H1 (cell line): ENCODE data around the gene AOPEP. TPM values are rescaled to one million over a fixed set of nuclear protein-coding genes. Genes with fewer than 3 reads are reported as not detected.

Experiments used
- CTCF ChIA-PET: fragments of 300-600 bp; sonication (Branson Sonifier 250); formaldehyde crosslinking; loops from one replicate; lab custom pipeline; 2021; ENCODE audit not compliant: partially characterized antibody; lab: Charles Lee
- POLR2A ChIA-PET: fragments of 300-600 bp; sonication (Branson Sonifier 250); formaldehyde crosslinking; loops from one replicate; lab custom pipeline; 2021; ENCODE audit warnings: inconsistent platforms; ENCODE audit not compliant: partially characterized antibody; lab: Charles Lee
- DNase-seq, 2 experiments: peaks; one replicate each; pipeline versions ENCODE4 v3.0.0 to v3.0.0-alpha.2; 2010 to 2022; ENCODE audit warnings: low spot score in 2 of 2, low read depth in 1 of 2, mixed read lengths in 1 of 2
- FAIRE-seq: peaks from 2 replicates; lab custom pipeline; 2011; peaks lifted over from hg19 to GRCh38; lab: Jason Lieb, UNC
- H2AFZ ChIP-seq: 2 replicates; pipeline ENCODE4 v1.8.1; 2012; ENCODE audit warnings: low read length, inconsistent platforms
- H2AK5ac ChIP-seq: 2 replicates; pipeline ENCODE4 v1.6.1; 2013; ENCODE audit warnings: low read depth, low read length
- H2BK120ac ChIP-seq: replicated peaks from 2 replicates; pipeline ENCODE3; 2013; ENCODE audit warnings: low read depth, low read length, inconsistent platforms
- H2BK12ac ChIP-seq: 2 replicates; pipeline ENCODE4 v1.6.1; 2013; ENCODE audit warnings: low read depth, low read length
- H2BK15ac ChIP-seq: 2 replicates; pipeline ENCODE4 v1.6.1; 2013; ENCODE audit warnings: low read length
- H2BK20ac ChIP-seq: 2 replicates; pipeline ENCODE4 v1.6.1; 2013; ENCODE audit warnings: low read length
- H2BK5ac ChIP-seq: 2 replicates; pipeline ENCODE4 v1.6.1; 2013; ENCODE audit warnings: low read depth, low read length
- H3K14ac ChIP-seq: 2 replicates; pipeline ENCODE4 v1.6.1; 2013; ENCODE audit warnings: inconsistent platforms; ENCODE audit not compliant: insufficient read length
- H3K18ac ChIP-seq: 2 replicates; pipeline ENCODE4 v1.6.1; 2013; ENCODE audit warnings: low read length; ENCODE audit errors: extremely low read depth
- H3K23ac ChIP-seq: 2 replicates; pipeline ENCODE4 v1.6.1; 2013; ENCODE audit warnings: inconsistent platforms; ENCODE audit not compliant: insufficient read length
- H3K23me2 ChIP-seq: 2 replicates; pipeline ENCODE4 v1.6.1; 2013; ENCODE audit warnings: low read depth, low read length
- H3K27ac ChIP-seq: 2 replicates; pipeline ENCODE4 v1.6.1; 2011; ENCODE audit warnings: low read depth, low read length, inconsistent platforms
- H3K27me3 ChIP-seq, 4 experiments: replicated peaks in 1 of 4; 1 replicate in 1 of 4; 2 replicates in 3 of 4; pipeline versions ENCODE4 v1.6.1 to v1.8.1; 2011 to 2013; ENCODE audit warnings: low read length in 3 of 4, mild to moderate bottlenecking in 3 of 4, inconsistent platforms in 2 of 4, mixed read lengths in 2 of 4, moderate library complexity in 1 of 4; ENCODE audit not compliant: control insufficient read depth in 3 of 4, insufficient read depth in 3 of 4; ENCODE audit errors: extremely low read depth in 1 of 4
- H3K36me3 ChIP-seq, 4 experiments: 2 replicates each; pipeline versions ENCODE4 v1.6.1 to v1.8.1; 2011 to 2013; ENCODE audit warnings: mild to moderate bottlenecking in 4 of 4, low read length in 3 of 4, moderate library complexity in 2 of 4, control low read depth in 1 of 4, inconsistent platforms in 1 of 4; ENCODE audit not compliant: insufficient read depth in 4 of 4, control insufficient read depth in 2 of 4
- H3K4ac ChIP-seq: replicated peaks from 2 replicates; pipeline ENCODE3; 2013; ENCODE audit warnings: low read length, low read depth, mixed read lengths, inconsistent platforms; ENCODE audit not compliant: insufficient read length
- H3K4me1 ChIP-seq, 4 experiments: replicated peaks in 1 of 4; 1 replicate in 1 of 4; 2 replicates in 3 of 4; pipeline versions ENCODE4 v1.6.1 to v1.8.1; 2011 to 2013; ENCODE audit warnings: low read length in 3 of 4, inconsistent platforms in 2 of 4, mixed read lengths in 1 of 4; ENCODE audit not compliant: insufficient read depth in 4 of 4, control insufficient read depth in 3 of 4
- H3K4me2 ChIP-seq, 2 experiments: 2 replicates each; pipeline versions ENCODE4 v1.6.1 to v1.8.1; 2011 to 2013; ENCODE audit warnings: low read depth in 2 of 2, low read length in 2 of 2, control low read depth in 1 of 2, inconsistent platforms in 1 of 2, mild to moderate bottlenecking in 1 of 2; ENCODE audit not compliant: insufficient read depth in 1 of 2
- H3K4me3 ChIP-seq, 4 experiments: fragments of 200-600, 300-600 bp in 1 of 4; sonication (generic), shearing (Covaris generic), sonication (Bioruptor Twin) in 1 of 4; 2 replicates each; pipeline versions ENCODE4 v1.5.1 to v1.8.1; 2011 to 2016; ENCODE audit warnings: low read length in 4 of 4, low read depth in 3 of 4, control low read depth in 2 of 4, inconsistent platforms in 2 of 4, mild to moderate bottlenecking in 2 of 4, mixed read lengths in 1 of 4, moderate library complexity in 1 of 4; ENCODE audit not compliant: insufficient read depth in 2 of 4; ENCODE audit errors: extremely low read depth in 1 of 4
- H3K56ac ChIP-seq: replicated peaks from 2 replicates; pipeline ENCODE3; 2013; ENCODE audit warnings: low read depth, mild to moderate bottlenecking, mixed read lengths, low read length, inconsistent platforms; ENCODE audit not compliant: insufficient read length
- H3K79me1 ChIP-seq: 2 replicates; pipeline ENCODE4 v1.6.1; 2013; ENCODE audit warnings: low read depth, low read length, control low read depth
- H3K79me2 ChIP-seq, 2 experiments: 2 replicates each; pipeline versions ENCODE4 v1.6.1 to v1.8.1; 2012 to 2013; ENCODE audit warnings: low read length in 2 of 2, mild to moderate bottlenecking in 2 of 2, inconsistent platforms in 1 of 2; ENCODE audit not compliant: insufficient read depth in 2 of 2, control insufficient read depth in 1 of 2
- H3K9ac ChIP-seq, 4 experiments: replicated peaks in 1 of 4; 1 replicate in 1 of 4; 2 replicates in 3 of 4; pipeline versions ENCODE4 v1.6.1 to v1.8.1; 2011 to 2013; ENCODE audit warnings: low read depth in 3 of 4, low read length in 3 of 4, control low read depth in 2 of 4, mild to moderate bottlenecking in 2 of 4, moderate library complexity in 2 of 4, inconsistent platforms in 1 of 4; ENCODE audit errors: extremely low read depth in 1 of 4
- H3K9me3 ChIP-seq, 2 experiments: 2 replicates each; pipeline versions ENCODE4 v1.6.1 to v1.8.1; 2012 to 2013; ENCODE audit warnings: mild to moderate bottlenecking in 2 of 2, moderate library complexity in 2 of 2, control low read depth in 1 of 2, inconsistent platforms in 1 of 2, low read depth in 1 of 2, low read length in 1 of 2, mixed read lengths in 1 of 2; ENCODE audit not compliant: insufficient read depth in 2 of 2
- H4K20me1 ChIP-seq, 2 experiments: replicated peaks in 1 of 2; 2 replicates each; pipeline versions ENCODE3 to v1.8.1; 2011 to 2013; ENCODE audit warnings: inconsistent platforms in 2 of 2, low read length in 2 of 2, mild to moderate bottlenecking in 1 of 2; ENCODE audit not compliant: insufficient read depth in 2 of 2, control insufficient read depth in 1 of 2
- H4K5ac ChIP-seq: 2 replicates; pipeline ENCODE4 v1.6.1; 2013; ENCODE audit warnings: low read length, low read depth, mixed read lengths, inconsistent platforms; ENCODE audit not compliant: insufficient read length
- H4K8ac ChIP-seq: 2 replicates; pipeline ENCODE4 v1.8.0; 2013; ENCODE audit warnings: mild to moderate bottlenecking, moderate library complexity, low read length, inconsistent platforms; ENCODE audit not compliant: insufficient read depth; ENCODE audit errors: extremely low read depth
- H4K91ac ChIP-seq: replicated peaks from 2 replicates; pipeline ENCODE3; 2013; ENCODE audit warnings: low read length, mixed read lengths, inconsistent platforms; ENCODE audit not compliant: insufficient read length
- KDM4A ChIP-seq: IDR thresholded peaks from one replicate; pipeline ENCODE4 v1.7.1; 2012; ENCODE audit warnings: low read depth, mild to moderate bottlenecking, moderate library complexity, low read length, inconsistent platforms; ENCODE audit not compliant: severe bottlenecking
- WGBS, 2 experiments: shearing (Covaris generic) in 1 of 2; methylation state at CpG; one replicate each; pipeline versions ENCODE4 v1.1.6 to v1.1.7; 2013 to 2015; ENCODE audit warnings: low lambda C conversion rate in 2 of 2, mixed read lengths in 2 of 2, inconsistent platforms in 1 of 2, low coverage in 1 of 2, missing lambda C conversion rate in 1 of 2; ENCODE audit not compliant: insufficient replicate concordance in 2 of 2, insufficient coverage in 1 of 2, insufficient read length in 1 of 2; ENCODE audit errors: extremely low coverage in 1 of 2, missing lambda C conversion rate in 1 of 2; 5-methylcytosine and 5-hydroxymethylcytosine counted together
- polyA plus RNA-seq, 7 experiments: library from polyadenylated mRNA; depleted of rRNA in 3 of 7; stranded (reverse) in 5 of 7; unstranded in 2 of 7; fragments of >200 nt in 5 of 7; fragments of 200-250 nt in 2 of 7; gene quantifications; 1 replicate in 5 of 7; 2 replicates in 1 of 7; 4 replicates in 1 of 7; pipeline versions ENCODE4 v1.2.1 to v1.2.3, GENCODE V29; 2011 to 2013; ENCODE audit warnings: missing spikeins in 2 of 7, mixed read lengths in 2 of 7
- total RNA-seq: library from RNA; stranded (reverse); fragmentation: NEBNext Ultra II Directional; extraction: Animal tissue kit (Norgen Biotek cat#: 25700); gene quantifications from 2 replicates; pipeline ENCODE4 v1.2.1, GENCODE V29; 2021

AOPEP gene
- total and polyA plus RNA-seq, 2 of the 8 experiments (the other 6 are each of a cell fraction or from before 2014, with no cell fraction given) = 6.1 to 14.3 TPM

DNA sequence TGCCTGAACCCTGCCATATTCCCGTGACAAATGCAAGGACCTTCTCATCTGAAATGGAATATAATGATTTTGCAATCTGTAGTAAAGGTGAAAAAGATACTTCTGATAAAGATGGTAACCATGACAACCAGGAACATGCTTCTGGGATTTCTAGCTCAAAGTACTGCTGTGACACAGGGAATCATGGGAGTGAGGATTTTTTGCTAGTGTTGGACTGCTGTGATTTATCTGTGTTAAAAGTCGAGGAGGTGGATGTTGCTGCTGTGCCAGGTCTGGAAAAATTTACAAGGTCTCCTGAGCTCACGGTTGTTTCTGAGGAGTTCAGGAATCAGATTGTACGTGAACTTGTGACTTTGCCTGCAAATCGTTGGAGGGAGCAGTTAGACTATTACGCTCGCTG lies 33.5 kb downstream of the AOPEP start:
- H3K79me1 ChIP-seq = 0 out of 2 replicates have a peak, but pooled peaks cover 5% of the 10 kb centered on the region
- no peak overlapping the region for H2BK12ac ChIP-seq
- CTCF ChIA-PET = interaction anchor here (1.0 to 2.1 kb wide), 4 partner anchors 9 to 366 kb away, joined by 3 to 5 read pairs (median 4); no protein-coding TSS in a partner anchor
- no peak overlapping the region for H3K56ac ChIP-seq
- peaks cover 0 to 10% (median 4%) of the 10 kb centered on the region in 4 experiments; a peak in 6 of 8 replicates for H3K36me3 ChIP-seq
- H4K8ac ChIP-seq = no peak overlapping the region
- no peak for FAIRE-seq
- no peak overlapping the region for H3K18ac ChIP-seq
- H4K20me1 ChIP-seq = peaks cover 2 to 3% of the 10 kb centered on the region in 2 experiments
- H2BK15ac ChIP-seq = no peak overlapping the region
- no peak overlapping the region for H4K91ac ChIP-seq
- POLR2A ChIA-PET = interaction anchor here (1.0 kb wide), 1 partner anchor 12 kb away, joined by 3 read pairs; no protein-coding TSS in a partner anchor
- no peak overlapping the region for H3K27ac ChIP-seq
- H2BK5ac ChIP-seq = no peak overlapping the region
- H3K9me3 ChIP-seq = no peaks in the 10 kb centered on the region
- H2BK20ac ChIP-seq = no peak overlapping the region
- no peak overlapping the region for H3K14ac ChIP-seq
- H3K23ac ChIP-seq = no peak overlapping the region
- H3K27me3 ChIP-seq = no peaks in the 10 kb centered on the region
- H3K4me3 ChIP-seq = no peak overlapping the region
- no peaks in the 10 kb centered on the region for H3K23me2 ChIP-seq
- H4K5ac ChIP-seq = no peak overlapping the region
- DNase-seq = no peak
- TF ChIP-seq KDM4A = no peak
- H3K4me2 ChIP-seq = no peak overlapping the region
- no peak overlapping the region for H3K9ac ChIP-seq
- H2BK120ac ChIP-seq = no peak overlapping the region
- H3K4me1 ChIP-seq = no peaks in the 10 kb centered on the region; a peak in 1 of 7 replicates
- no peak overlapping the region for H2AK5ac ChIP-seq
- no peak overlapping the region for H3K4ac ChIP-seq
- H3K79me2 ChIP-seq = no peaks in the 10 kb centered on the region; a peak in 1 of 4 replicates
- 98% methylated on average over 7 of the region's 7 CpGs; no CpG with 5 or more reads in 1 of the 2 experiments for WGBS, 2 experiments
- H2AFZ ChIP-seq = no peak overlapping the region
